Measurements from ENCODE around the gene CMTM3.
"Not testable (repeated sequence)": the region's sequence is repeated elsewhere in the genome, so short reads cannot be mapped to it uniquely, and the experiment has no call there.

CMTM3 gene

GRCh38 chr16:66609139-66609510 lies 4.6 kb downstream of the CMTM3 start:
- DNase-seq (ENCODE audit: low spot score) = no peak

GRCh38 chr16:66610111-66610820 lies 5.8 kb downstream of the CMTM3 start:
- no peak for DNase-seq (ENCODE audit: low spot score)

DNA sequence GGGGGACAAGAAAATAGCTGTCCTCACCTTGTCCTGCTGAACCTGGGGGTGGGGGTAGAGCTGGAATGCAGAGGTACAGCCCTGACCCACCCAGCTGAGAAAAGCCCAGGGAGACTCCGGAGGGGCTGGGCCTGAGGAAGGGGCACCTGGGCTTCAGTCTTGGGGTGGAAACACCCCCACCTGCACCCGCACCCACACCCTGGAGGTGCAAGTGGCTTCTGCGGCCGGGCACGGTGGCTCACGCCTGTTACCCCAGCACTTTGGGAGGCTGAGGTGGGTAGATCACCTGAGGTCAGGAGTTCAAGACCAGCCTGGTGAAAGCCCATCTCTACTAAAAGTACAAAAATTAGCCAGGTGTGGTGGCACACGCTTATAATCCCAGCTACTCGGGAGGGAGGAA lies 7.4 kb downstream of the CMTM3 start:
- not testable (repeated sequence) for DNase-seq (ENCODE audit: low spot score)

- DNase-seq (ENCODE audit: low spot score) = peak; percentile 80
Observed at GRCh38 chr16:66612422-66612821, 7.9 kb downstream of the CMTM3 start.

DNA sequence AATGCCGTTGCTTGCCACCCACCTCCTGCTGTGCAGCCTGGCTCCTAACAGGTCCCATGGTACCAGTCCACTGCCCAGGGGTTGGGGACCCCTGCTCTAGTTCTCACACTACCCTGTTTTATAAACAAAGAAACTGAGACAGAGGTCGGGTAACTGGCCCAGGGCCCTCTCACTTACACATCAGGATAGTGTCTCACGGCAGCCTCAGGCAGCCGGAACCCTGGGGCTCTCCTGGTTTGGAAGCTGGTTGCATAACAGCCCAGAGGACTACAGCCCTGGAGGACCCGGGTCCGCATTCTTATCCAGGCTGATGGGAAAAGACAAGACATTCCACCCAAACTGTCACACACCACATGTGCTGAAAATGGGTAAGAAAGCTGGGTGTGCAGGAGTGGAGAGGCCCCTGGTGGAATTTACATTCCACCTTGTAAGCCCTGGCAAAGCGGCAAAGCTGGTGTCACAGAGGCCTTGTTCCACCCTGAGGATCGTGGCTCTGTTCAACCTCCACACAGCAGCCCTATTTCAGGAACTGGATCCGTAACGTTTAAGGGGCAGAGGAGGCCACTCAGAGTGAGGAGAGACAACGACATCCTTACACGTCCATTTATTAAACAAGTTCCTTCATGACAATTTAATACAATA lies 9.8 kb downstream of the CMTM3 start:
- no peak for DNase-seq (ENCODE audit: low spot score)

GRCh38 chr16:66616169-66616568 lies 11.7 kb downstream of the CMTM3 start:
- DNase-seq (ENCODE audit: low spot score) = no peak

DNA sequence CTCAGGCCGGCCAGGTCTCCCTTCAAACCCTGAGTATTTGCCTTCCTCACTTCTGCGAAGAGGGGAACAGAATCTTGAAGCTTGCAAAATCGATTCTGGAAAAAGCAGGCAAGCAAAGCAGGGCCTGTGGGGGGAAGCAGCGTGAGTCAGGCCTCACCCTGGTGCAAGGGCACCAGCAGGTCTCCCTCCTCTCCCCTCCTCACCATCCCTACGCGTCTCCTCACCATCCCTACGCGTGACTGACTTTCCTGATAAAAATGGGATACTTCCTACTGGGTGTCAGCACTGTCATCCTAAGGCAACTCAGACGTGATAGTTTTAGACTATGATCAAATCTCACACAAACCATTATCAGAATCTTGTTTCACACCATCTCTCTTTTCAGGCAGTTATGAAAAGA lies 12.1 kb downstream of the CMTM3 start:
- no peak for DNase-seq (ENCODE audit: low spot score)

GRCh38 chr16:66617010-66617434 lies 12.5 kb downstream of the CMTM3 start:
- no peak for DNase-seq (ENCODE audit: low spot score)

DNA sequence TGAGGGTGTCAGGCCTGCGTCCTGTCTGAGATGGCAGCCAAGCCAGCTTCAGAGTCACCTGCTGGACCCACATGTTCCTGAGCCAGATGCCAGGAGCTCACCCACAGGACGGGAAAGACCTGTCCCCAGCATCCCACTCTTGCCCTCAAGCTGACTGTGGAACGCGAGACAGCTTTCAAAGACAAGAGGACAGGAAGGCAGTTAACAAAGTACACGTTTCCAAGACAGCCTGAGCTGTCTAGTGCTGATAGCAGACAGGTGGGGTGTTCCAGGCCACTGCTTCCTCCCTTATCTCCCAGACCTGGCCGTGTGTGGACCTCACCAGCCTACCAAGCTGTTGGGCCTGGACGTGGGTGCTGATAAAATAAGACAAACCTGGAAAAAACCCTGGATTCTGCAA lies 13.2 kb downstream of the CMTM3 start:
- no peak for DNase-seq (ENCODE audit: low spot score)

DNA sequence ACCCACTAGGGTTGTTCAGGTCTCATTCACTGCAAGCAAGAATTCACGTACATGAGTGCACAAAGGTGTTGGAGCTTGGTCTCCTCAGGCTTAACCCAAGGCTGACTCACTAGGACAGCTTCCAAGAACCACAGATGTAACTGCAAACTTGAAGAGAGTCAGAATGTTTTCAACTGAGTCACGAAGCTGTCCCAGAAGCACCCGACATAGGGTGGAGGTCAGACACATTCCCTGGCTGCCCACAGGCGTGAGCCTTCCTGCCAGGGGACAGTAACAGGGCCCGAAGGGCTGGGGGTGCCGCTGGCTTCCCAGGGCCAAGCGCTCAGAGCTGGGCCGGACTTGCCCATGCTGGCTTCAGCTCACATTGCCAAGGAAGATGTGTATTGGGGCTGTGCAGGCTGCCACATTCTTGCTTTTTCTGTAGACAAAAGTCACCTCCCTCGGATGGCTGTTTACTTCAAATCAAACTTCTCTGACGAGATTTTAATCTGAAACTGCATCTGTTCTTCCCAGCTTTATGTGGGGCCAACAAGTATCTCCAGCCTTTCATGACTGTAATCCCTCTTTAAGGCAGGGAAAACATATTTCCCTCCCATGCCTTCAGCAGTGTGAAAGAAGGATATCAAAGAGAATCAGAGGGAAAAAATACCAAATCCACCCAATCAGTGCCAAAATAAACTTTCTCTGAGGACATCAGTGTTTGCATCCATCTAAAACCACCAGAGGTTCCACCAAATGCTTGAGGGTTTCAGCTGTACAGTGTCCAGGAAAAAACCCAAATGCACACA lies 14.3 kb downstream of the CMTM3 start:
- DNase-seq (ENCODE audit: low spot score) = no peak

- no peak for DNase-seq (ENCODE audit: low spot score)
Observed at GRCh38 chr16:66619534-66620428, 15.3 kb downstream of the CMTM3 start.

GRCh38 chr16:66620429-66620795 lies 15.9 kb downstream of the CMTM3 start:
- DNase-seq (ENCODE audit: low spot score) = no peak

GRCh38 chr16:66621973-66622372 lies 17.5 kb downstream of the CMTM3 start:
- DNase-seq (ENCODE audit: low spot score) = no peak

GRCh38 chr16:66622863-66623262 lies 18.4 kb downstream of the CMTM3 start:
- no peak for DNase-seq (ENCODE audit: low spot score)

- DNase-seq (ENCODE audit: low spot score) = no peak
Observed at GRCh38 chr16:66623755-66624154, 19.3 kb downstream of the CMTM3 start.

DNA sequence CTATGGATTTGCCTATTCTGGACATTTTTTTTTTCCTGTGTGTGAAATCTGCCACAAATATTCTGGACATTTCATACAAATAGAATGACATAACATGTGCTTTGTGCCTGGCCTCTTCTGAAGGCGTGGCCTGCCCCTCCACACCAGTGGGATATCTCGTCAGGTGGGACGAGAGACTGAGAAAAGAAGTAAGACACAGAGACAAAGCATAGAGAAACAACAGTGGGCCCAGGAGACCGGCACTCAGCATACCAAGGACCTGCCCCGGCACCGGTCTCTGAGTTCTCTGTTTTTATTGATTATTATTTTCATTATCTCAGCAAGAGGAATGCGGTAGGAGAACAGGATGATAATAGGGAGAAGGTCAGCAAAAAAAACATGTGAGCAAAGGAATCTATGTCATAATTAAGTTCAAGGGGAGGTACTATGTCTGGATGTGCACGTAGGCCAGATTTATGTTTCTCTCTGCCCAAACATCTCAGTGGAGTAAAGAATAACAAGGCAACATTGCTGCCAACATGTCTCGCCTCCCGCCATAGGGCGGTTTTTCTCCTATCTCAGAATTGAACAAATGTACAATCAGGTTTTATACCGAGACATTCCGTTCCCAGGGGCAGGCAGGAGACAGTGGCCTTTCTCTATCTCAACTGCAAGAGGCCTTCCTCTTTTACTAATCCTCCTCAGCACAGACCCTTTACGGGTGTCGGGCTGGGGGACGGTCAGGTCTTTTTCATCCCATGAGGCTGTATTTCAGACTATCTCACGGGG lies 23.3 kb downstream of the CMTM3 start:
- not testable (repeated sequence) for DNase-seq (ENCODE audit: low spot score)

DNA sequence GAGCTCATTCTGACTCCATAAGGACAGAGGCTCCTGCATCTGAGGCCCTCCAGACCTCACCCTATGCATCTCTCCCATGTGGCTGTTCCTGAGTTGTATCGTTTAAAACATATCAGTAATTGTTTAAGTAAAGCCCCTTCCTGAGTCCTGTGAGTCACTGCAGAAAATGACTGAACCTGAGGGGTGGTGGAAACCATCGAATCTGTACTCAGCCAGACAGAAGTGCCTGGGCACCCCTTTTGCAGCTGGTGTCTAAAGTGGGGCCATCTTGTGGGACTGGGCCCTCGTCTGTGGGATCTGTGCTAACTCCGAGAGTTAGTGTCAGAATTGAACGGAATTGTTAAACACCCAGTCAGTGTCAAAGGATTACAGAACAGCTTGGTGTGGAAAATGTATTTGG lies 25.4 kb downstream of the CMTM3 start:
- DNase-seq (ENCODE audit: low spot score) = no peak

DNA sequence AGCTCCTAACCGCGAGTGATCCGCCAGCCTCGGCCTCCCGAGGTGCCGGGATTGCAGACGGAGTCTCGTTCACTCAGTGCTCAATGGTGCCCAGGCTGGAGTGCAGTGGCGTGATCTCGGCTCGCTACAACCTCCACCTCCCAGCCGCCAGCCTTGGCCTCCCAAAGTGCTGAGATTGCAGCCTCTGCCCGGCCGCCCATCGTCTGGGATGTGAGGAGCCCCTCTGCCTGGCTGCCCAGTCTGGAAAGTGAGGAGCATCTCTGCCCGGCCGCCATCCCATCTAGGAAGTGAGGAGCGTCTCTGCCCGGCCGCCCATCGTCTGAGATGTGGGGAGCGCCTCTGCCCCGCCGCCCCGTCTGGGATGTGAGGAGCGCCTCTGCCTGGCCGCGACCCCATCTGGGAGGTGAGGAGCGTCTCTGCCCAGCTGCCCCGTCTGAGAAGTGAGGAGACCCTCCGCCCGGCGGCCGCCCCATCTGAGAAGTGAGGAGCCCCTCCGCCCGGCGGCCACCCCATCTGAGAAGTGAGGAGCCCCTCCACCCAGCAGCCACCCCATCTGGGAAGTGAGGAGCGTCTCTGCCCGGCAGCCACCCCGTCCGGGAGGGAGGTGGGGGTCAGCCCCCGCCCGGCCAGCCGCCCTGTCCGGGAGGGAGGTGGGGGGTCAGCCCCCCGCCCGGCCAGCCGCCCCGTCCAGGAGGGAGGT lies 26.2 kb downstream of the CMTM3 start:
- not testable (repeated sequence) for DNase-seq (ENCODE audit: low spot score)

DNA sequence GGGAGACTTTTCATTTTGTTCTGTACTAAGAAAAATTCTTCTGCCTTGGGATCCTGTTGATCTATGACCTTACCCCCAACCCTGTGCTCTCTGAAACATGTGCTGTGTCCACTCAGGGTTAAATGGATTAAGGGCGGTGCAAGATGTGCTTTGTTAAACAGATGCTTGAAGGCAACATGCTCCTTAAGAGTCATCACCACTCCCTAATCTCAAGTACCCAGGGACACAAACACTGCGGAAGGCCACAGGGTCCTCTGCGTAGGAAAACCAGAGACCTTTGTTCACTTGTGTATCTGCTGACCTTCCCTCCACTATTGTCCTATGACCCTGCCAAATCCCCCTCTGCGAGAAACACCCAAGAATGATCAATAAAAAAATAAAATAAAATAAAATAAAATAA lies 27.1 kb downstream of the CMTM3 start:
- DNase-seq (ENCODE audit: low spot score) = not testable (repeated sequence)

DNA sequence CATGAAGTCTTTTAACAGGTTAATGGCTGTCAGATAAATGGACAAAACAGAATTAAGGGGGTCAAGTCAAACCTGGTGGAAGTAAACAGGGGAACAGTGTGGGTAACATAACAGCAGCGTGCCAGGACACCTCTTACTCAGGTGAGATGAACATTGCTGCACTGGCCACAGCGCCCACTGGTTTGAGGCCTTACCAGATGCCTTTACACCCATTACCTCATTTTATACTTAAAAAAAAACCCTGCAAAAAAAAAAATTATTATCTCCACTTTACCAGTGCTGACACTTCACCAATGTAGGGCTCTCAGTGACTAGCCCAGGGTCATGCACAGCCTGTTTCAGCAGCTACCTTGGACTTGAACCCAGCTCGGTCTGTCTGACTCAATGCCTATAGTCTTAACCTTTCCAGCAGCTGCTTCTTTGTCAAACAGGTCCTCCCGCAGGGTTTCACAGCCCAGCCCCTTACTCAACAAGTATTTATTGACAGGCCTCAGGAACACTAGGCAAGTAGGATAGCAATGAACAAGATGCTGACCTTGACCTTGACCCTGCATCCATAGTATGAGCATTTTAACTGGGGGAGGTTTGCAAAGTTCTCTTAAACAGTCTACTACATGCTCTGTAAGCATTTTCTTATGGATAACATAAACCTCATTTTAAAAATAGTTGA lies 30.2 kb downstream of the CMTM3 start:
- no peak for DNase-seq (ENCODE audit: low spot score)

All from Ammon's horn (tissue), 1 donor.